Erythroblast (primary cell): ENCODE data around the gene CXCL16.
"Not testable (repeated sequence)": the region's sequence is repeated elsewhere in the genome, so short reads cannot be mapped to it uniquely, and the experiment has no call there.

Experiments used
- DNase-seq, 2 experiments: peaks; one replicate each; lab custom pipeline; 2025; lab: John Stamatoyannopoulos, UW
- GATA1 ChIP-seq: IDR thresholded peaks from 2 replicates; pipeline ENCODE4 v1.6.1; 2011; ENCODE audit warnings: low read depth, mild to moderate bottlenecking, control low read depth, low read length, moderate library complexity
- POLR2A ChIP-seq: IDR thresholded peaks from 2 replicates; pipeline ENCODE4 v1.6.1; 2011; ENCODE audit warnings: mild to moderate bottlenecking, low read length

CXCL16 gene

DNA sequence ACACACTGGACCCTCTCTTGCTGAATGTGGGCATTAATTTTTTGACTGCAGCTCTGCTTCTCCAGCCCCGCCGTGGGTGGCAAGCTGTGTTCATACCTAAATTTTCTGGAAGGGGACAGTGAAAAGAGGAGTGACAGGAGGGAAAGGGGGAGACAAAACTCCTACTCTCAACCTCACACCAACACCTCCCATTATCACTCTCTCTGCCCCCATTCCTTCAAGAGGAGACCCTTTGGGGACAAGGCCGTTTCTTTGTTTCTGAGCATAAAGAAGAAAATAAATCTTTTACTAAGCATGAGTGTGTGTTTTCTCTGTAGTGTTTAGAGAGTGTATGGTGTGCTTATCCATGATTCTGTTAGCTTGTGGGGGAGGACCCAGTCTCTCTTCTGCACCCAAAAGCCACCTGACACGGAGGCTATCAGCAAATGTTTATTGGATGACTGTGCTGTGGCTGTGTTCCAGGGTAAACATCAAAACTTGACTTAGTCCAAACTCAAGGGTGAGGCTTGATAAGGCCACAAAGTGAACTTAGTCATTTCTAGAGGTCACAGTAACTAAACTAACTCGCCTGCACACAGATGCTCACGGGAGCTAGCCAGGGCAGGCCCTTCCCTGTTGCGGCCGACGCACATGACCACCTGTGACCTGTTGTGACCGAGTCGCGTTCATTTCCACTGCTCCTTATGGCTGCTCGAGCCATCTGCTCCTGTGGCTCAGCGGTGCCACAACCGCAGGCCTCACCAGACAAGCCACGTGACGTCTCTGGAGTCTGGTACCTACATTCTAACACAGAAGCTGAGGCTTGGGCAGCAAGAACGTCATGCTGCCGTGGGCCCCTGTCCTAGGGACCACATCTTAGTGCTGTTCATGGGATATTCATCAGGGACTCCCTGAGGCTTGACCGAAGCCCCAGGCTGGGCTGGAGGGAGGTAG lies 18.3 kb downstream of the CXCL16 start:
- DNase-seq, result peak; percentile 91 to 92
- peak; percentile 55 for TF ChIP-seq POLR2A
- no peak for TF ChIP-seq GATA1

DNA sequence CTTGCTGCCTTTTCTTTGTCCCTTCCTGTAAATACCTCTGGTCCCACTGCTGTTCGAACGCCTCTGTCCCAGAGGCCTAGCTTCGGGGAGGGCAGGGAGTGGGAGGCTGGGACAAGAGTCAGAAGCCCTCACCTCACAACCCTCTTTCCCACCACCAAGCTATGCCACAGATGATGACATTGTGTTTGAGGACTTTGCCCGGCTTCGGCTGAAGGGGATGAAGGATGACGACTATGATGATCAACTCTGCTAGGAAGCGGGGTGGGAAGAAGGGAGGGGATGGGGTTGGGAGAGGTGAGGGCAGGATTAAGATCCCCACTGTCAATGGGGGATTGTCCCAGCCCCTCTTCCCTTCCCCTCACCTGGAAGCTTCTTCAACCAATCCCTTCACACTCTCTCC lies 18.9 kb downstream of the CXCL16 start:
- TF ChIP-seq GATA1 (no peak), POLR2A (no peak)
- no peak for DNase-seq

DNA sequence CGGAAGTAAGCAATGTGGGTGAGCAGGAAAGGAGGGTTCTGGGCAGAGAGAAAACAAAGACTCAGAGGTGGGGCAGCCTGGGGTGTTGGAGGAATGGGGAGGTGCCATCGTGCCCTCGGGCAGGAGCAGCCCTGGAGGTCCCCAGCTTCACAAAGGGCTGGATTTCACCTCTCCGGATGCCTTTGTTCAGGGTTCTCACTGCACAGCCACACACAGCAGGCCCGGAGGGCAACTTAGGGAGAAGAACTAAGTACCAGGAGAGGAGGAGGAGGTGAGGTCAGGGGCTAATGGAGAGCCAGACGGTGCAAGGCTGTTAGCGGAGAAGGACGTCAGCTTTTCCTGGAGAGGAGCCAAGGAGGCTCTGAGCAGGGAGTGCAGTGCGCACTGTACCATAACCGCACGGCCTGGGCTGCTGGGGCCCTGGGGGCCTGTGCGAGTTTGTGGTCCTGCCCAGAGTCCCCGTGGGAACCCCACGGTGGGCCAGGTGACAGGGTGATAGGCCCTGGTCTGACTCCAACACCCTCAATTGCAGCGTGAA lies 20.0 kb downstream of the CXCL16 start:
- no peak for TF ChIP-seq POLR2A
- DNase-seq, result peak in 1 of 2 experiments; percentile 25

DNA sequence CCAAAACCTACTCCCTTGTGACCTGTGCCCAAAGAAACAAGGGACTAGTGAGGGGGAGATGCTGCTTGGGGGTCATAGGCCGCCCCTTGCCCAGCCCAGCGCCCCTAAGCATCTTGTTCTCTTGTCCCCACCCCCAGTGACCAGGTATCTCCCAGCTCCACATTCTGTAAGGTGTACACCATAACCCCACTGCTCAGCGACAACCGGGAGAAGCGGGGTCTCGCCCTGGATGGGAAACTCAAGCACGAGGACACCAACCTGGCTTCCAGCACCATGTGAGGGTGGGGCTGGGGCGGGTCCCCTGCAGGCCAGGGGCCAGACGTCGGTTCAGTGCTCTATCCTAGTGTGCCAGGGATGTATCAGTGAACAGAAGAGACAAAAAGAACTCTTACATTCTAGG lies 20.6 kb downstream of the CXCL16 start:
- no peak for DNase-seq
- TF ChIP-seq POLR2A (no peak), GATA1 (no peak)

DNA sequence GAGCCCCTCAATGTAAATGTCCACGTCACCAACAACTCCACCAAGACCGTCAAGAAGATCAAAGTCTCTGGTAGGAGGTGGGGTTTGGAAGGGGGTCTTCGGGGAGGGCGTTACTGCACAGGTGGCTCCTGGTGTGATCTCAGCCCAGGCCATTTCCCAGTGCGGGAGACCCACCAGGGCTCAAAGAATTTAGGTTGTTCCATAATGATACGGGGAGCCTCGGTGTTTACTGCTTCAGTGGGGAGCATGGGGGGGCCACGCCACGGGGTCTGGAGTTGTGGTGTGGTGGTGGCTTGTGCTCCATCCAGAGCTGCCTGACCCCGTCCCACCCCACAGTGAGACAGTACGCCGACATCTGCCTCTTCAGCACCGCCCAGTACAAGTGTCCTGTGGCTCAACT lies 21.5 kb downstream of the CXCL16 start:
- TF ChIP-seq POLR2A, result no peak
- TF ChIP-seq GATA1, result no peak
- no peak for DNase-seq

DNA sequence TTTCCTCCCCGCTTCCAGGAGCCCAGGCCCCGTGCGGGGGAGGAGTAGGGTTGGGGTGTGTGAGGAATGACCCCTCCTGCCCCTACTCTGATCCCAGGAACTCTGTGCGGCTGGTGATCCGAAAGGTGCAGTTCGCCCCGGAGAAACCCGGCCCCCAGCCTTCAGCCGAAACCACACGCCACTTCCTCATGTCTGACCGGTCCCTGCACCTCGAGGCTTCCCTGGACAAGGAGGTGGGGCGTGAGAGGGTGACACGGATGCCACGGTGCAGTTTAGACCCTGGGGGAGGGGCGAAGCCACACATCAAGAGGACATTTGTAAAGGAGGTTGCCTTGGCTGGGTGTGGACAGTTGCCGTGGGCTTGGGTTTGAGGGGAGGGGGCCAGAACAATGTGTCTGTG lies 21.9 kb downstream of the CXCL16 start:
- TF ChIP-seq GATA1 (no peak), POLR2A (no peak)
- DNase-seq, result no peak

DNA sequence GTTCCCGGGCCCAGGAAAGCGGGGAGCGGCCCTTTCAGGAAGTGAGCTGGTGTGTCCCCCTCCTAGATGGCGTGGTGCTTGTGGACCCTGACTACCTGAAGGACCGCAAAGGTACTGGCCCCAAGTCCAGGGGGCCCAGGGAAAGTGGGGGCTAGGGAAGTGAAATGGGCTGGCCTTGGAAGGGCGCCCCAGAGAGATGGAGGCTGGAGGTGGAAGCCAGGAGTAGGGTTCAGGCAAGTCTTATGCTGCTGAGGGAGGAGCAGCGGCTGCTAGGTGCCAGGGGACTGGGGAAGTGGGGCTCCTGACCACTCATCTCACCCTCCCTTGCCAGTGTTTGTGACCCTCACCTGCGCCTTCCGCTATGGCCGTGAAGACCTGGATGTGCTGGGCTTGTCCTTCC lies 23.6 kb downstream of the CXCL16 start:
- TF ChIP-seq POLR2A (no peak), GATA1 (no peak)
- no peak for DNase-seq

- no peak for TF ChIP-seq GATA1
- no peak for TF ChIP-seq POLR2A
- DNase-seq, result no peak
Measured at GRCh38 chr17:4715063-4715744, 24.5 kb downstream of the CXCL16 start.

GRCh38 chr17:4714340-4715062 lies 25.2 kb downstream of the CXCL16 start:
- DNase-seq, result not testable (repeated sequence)

GRCh38 chr17:4712526-4712925 lies 27.2 kb downstream of the CXCL16 start:
- TF ChIP-seq GATA1, result no peak
- TF ChIP-seq POLR2A, result no peak
- DNase-seq, result peak in 1 of 2 experiments; percentile 24

GRCh38 chr17:4711661-4712181 lies 28.0 kb downstream of the CXCL16 start:
- peak in 1 of 2 experiments; percentile 43 for DNase-seq
- TF ChIP-seq POLR2A (no peak), GATA1 (no peak)

GRCh38 chr17:4710693-4711634 lies 28.8 kb downstream of the CXCL16 start:
- peak in 1 of 2 experiments; percentile 46 for DNase-seq
- TF ChIP-seq POLR2A (no peak), GATA1 (no peak)
